ENCODE results near the gene ASPDH. TPM values are rescaled to one million over a fixed set of nuclear protein-coding genes. Genes with fewer than 3 reads are reported as not detected.

Gene ASPDH
- total RNA-seq, 4 donors from 2014 or later = not detected

DNA sequence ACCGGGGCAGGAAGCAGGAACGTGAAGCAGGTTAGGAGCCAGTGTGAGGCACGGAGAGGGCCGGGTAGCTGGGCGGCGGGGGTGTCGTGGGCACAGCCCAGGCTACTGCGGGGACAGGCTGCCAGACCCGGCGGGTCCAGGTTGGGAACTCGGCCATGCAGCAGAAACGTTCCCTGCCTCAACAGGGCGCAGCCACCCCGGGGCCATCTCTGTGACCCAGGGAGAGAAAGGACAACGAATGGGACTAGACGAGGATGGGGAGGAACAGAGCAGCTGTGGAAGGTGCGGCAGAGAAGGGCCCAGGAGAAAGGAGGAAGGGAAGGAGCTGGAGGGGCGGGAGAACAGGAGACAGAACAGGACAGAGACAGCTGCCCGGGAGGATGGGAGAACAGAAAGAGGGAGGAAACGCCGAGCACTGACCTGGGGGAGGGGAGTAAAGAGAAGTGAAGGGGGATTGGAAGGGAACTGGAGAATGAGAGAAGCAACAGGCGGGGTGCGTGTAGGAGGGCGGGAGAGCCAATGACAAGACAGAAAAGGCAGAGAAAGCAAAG lies 24.2 kb downstream of the ASPDH start:
- H3K36me3 ChIP-seq = peaks cover 0 to 16% of the 10 kb centered on the region in 2 donors

DNA sequence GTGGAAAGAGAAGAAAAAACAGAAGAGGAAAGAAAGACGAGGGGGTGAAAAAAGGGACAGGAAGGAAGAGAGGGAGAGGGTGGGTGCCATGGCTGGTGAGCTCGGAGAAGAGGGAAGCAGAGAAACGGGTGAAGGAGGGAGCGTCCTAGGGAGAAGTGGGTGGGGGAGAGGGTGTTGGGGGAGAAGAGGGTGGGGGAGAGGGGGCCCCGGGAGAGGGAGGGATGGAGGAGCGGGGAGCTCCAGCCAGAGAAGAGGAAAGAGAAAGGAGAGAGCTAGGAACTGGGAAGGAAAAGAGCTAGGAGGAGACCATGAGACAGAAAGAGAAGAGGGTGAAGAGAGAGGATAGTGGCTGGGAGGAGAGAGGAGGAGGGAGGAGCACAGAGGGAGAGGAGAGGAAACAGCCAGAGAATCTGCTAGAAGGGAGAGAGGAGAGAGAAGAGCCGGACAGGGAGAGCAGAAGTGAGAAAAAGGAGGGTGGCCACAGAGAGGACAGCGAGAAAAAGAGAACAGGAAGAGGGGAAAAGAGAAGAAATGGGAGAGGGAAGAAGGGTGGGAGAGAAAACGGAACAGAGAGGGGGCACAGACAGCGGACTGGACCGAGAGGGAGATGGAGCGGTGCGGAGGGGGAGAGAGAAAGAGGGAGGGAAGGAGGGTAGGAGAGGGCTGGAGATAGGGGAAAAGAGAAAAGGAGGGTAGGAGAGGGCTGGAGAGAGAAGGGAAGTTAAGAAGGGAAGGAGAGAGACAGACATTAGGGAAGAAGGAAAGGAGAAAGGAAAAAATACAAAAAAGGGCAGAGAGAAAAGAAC lies 25.1 kb downstream of the ASPDH start:
- H3K4me1 ChIP-seq = no peaks in the 10 kb centered on the region
- H3K27ac ChIP-seq = no peak overlapping the region
- peaks cover 0 to 25% of the 10 kb centered on the region in 2 donors for H3K36me3 ChIP-seq
- ATAC-seq = no peak
- H3K27me3 ChIP-seq = peaks cover 51% of the 10 kb centered on the region
- no peak overlapping the region for H3K4me3 ChIP-seq
- WGBS, 2 donors (ENCODE audit: low coverage in 1 of 2) = 13 to 29% methylated on average over 11 to 13 of the region's 13 CpGs
- TF ChIP-seq POLR2AphosphoS5 (IDR thresholded peaks at IDR 0.05) = no peak
- no peak for TF ChIP-seq POLR2A (IDR thresholded peaks at IDR 0.05)
- TF ChIP-seq, protein P1, sequence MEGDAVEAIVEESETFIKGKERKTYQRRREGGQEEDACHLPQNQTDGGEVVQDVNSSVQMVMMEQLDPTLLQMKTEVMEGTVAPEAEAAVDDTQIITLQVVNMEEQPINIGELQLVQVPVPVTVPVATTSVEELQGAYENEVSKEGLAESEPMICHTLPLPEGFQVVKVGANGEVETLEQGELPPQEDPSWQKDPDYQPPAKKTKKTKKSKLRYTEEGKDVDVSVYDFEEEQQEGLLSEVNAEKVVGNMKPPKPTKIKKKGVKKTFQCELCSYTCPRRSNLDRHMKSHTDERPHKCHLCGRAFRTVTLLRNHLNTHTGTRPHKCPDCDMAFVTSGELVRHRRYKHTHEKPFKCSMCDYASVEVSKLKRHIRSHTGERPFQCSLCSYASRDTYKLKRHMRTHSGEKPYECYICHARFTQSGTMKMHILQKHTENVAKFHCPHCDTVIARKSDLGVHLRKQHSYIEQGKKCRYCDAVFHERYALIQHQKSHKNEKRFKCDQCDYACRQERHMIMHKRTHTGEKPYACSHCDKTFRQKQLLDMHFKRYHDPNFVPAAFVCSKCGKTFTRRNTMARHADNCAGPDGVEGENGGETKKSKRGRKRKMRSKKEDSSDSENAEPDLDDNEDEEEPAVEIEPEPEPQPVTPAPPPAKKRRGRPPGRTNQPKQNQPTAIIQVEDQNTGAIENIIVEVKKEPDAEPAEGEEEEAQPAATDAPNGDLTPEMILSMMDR (IDR thresholded peaks at IDR 0.05) = no peak
- TF ChIP-seq EP300 (IDR thresholded peaks at IDR 0.05) = no peak
- no peaks in the 10 kb centered on the region for H3K9me3 ChIP-seq

More for the DNA sequence above, 24.2 kb downstream of the ASPDH start:
- Histone ChIP-seq H3K9me3 (no peaks in the 10 kb centered on the region), H3K4me1 (no peaks in the 10 kb centered on the region), H3K27ac (no peak overlapping the region), H3K27me3 (peaks cover 51% of the 10 kb centered on the region), H3K4me3 (no peak overlapping the region)
- no peak for ATAC-seq
- 21 to 28% methylated on average over 16 to 17 of the region's 24 CpGs for WGBS, 2 donors (ENCODE audit: low coverage in 1 of 2)
- TF ChIP-seq POLR2A (IDR thresholded peaks at IDR 0.05) (no peak), EP300 (IDR thresholded peaks at IDR 0.05) (no peak), POLR2AphosphoS5 (IDR thresholded peaks at IDR 0.05) (no peak)
- TF ChIP-seq, protein P1 (IDR thresholded peaks at IDR 0.05) = no peak

DNA sequence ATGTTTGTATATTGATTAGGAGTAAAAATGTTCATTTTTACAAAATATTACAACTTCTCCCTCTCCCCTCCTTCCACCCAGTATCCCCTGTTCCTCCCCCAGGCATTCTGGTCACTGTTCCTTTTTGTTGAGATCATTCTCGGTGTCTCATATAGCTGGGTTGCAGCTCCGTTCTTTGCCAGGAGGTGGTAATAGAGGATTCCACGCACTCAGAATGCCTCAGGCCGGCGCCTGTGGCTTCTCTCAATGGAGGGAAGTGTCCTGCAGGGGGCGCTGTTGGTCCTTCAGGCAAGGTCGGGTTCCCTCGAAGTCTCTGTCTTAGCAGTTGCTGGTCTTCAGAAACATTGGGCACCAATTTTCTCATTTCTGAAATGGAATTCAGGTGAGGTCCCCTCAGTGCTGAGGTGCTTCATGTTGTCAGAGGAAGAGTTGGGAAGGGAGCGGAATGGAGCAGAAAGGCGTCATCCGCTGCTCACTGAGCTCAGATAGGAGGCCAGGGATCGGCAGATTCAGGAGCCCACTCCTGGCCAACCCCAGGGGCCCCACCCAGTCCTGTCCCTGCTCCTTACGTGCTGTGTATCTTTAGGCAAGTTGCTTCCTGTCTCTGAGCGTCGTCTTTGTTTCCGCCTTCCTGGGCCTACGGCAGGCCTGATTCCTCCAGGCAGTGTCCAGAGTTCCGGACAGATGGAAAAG lies 26.7 kb downstream of the ASPDH start:
- Histone ChIP-seq H3K36me3 (peaks cover 0 to 41% of the 10 kb centered on the region in 2 donors), H3K27me3 (peaks cover 51% of the 10 kb centered on the region), H3K4me1 (no peaks in the 10 kb centered on the region), H3K9me3 (no peaks in the 10 kb centered on the region), H3K27ac (no peak overlapping the region), H3K4me3 (no peak overlapping the region)
- TF ChIP-seq, protein P1 (IDR thresholded peaks at IDR 0.05) = peak in 1 of 4 experiments; percentile 36
- TF ChIP-seq POLR2A (IDR thresholded peaks at IDR 0.05) = no peak
- no peak for TF ChIP-seq POLR2AphosphoS5 (IDR thresholded peaks at IDR 0.05)
- no peak for ATAC-seq
- 51 to 52% methylated on average over 8 to 9 of the region's 18 CpGs for WGBS, 2 donors (ENCODE audit: low coverage in 1 of 2)

DNA sequence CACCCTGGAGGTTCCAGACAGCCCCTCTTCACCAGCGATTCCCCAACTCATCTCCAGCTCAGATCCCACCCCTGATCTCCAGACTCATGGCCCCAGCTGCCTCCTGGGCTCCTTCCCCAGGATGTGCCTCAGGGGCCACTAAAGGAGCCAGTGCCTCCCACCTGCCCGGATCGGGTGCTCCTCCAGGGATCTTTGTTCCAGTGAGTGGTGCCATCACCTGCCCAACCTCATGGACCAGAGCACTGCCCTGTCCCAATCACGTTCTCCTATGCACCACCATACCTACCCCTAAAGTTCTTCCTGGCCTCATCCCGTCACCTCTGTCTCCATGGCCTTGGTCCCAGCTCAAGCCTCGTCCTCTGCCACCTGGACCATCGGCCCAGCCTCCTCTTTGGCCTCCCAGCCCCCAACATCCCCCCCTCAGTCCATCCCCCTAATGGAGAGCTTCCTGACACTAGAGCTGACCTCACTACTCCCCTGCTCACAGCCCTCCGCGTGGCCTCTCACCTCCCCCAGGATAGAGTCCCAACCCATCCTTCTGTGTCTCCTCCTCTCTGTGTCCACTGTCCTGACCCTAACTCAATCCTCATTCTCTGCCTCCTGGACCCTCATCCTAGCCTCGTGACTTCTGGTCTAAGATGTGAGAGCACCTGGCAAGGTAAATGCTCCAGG lies 28.3 kb downstream of the ASPDH start:
- ATAC-seq = no peak
- Histone ChIP-seq H3K27ac (no peak overlapping the region), H3K4me1 (no peaks in the 10 kb centered on the region), H3K36me3 (peaks cover 0 to 55% of the 10 kb centered on the region in 2 donors), H3K27me3 (peaks cover 41% of the 10 kb centered on the region), H3K9me3 (no peaks in the 10 kb centered on the region), H3K4me3 (no peak overlapping the region)
- 84 to 86% methylated on average over 5 to 7 of the region's 10 CpGs for WGBS, 2 donors (ENCODE audit: low coverage in 1 of 2)
- TF ChIP-seq EP300 (IDR thresholded peaks at IDR 0.05) (no peak), POLR2A (IDR thresholded peaks at IDR 0.05) (no peak), POLR2AphosphoS5 (IDR thresholded peaks at IDR 0.05) (no peak)
- TF ChIP-seq, protein P1 (IDR thresholded peaks at IDR 0.05) = no peak

All from gastroesophageal sphincter (tissue), 4 donors.